ENCODE results near the gene GATA5. TPM values are rescaled to one million over a fixed set of nuclear protein-coding genes. Genes with fewer than 3 reads are reported as not detected.

The GATA5 gene
- total and polyA plus RNA-seq, 4 experiments from 2014 or later = not detected

DNA sequence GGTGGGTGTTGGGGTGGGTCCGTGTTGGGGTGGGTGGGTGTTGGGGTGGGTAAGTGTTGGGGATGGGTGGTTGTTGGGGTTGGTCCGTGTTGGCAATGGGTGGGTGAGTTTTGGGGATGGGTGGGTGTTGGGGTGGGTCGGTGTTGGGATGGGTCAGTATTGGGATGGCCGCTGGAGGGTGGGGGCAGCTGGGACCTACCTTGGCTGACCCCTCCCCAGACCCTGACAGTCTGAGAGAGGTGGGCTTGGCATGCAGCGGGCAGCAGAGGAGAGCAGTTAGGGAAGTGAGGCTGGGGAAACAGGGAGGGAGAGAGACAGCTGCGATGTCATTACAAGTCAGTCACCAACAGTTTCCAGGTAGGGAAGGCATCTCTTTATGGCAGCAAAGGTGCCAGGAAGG, 23.1 kb upstream of the GATA5 start:
- POLR2A ChIA-PET (ENCODE audit: partially characterized antibody) = no interaction called here
- DNase-seq = no peak
- H3K36me3 Mint-ChIP-seq = no peaks in the 10 kb centered on the region

DNA sequence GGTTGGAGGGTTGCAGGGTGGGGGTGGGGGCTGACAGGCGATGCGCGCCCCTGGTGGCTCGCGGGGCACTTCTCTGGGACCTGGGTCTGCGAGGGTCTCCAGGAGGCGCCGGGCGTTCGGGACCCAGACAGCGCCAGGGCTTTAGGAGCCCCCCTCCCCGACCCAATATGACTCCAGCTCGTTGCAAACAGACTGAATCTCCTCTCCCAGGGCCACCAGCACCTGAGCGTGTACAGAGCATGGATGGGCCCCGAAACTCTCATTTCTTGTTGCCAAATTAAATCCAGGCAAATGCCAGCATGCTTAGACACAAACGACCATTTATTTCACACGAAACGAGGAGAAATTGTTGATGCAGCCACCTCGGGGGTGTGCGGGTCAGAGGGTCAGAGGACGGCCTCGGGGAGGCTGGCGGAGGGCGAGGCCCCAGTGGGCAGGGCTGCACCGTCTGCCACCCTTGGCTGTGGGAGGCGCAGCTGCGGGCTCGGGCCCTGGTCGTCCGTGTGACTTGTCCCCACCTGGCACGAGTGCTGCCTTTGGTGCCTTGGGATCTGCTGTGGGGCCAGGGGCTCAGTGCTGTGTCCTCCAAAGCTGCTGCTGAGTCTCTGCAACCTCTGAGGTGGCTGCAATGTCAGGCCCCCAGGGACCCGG, 20.9 kb upstream of the GATA5 start:
- Histone ChIP-seq H3K4me3 (ENCODE audit: low read length in 2 of 2) (no peak overlapping the region), H3K9me3 (ENCODE audit: control insufficient read depth in 1 of 2, low read length in 2 of 2) (no peaks in the 10 kb centered on the region), H3K4me1 (ENCODE audit: insufficient read depth, low read length) (peaks cover 7% of the 10 kb centered on the region), H3K36me3 (ENCODE audit: insufficient read depth, low read length) (no peaks in the 10 kb centered on the region), H3K27ac (ENCODE audit: low read depth, low read length) (no peak overlapping the region), H3K27me3 (ENCODE audit: insufficient read depth, low read length) (no peaks in the 10 kb centered on the region)
- no peak for DNase-seq
- Mint-ChIP-seq H3K36me3 (no peaks in the 10 kb centered on the region), H3K4me1 (peaks cover 8 to 13% (median 11%) of the 10 kb centered on the region in 4 donors), H3K9me3 (peaks cover 0 to 3% (median 0%) of the 10 kb centered on the region in 8 donors), H3K27ac (no peak overlapping the region), H3K4me3 (no peak overlapping the region), H3K27me3 (peaks cover 2 to 4% of the 10 kb centered on the region in 2 donors)
- ChIA-PET CTCF (ENCODE audit: partially characterized antibody) (no interaction called here), POLR2A (ENCODE audit: partially characterized antibody) (no interaction called here)
- intact Hi-C loops (cut with micrococcal nuclease) = loop anchor here (1.0 kb wide), 1 partner anchor 194 kb away; the partner anchor contains the start of gene ADRM1

More for the DNA sequence above, 23.1 kb upstream of the GATA5 start:
- no peaks in the 10 kb centered on the region for H3K9me3 ChIP-seq (ENCODE audit: control insufficient read depth in 1 of 2, low read length in 2 of 2)
- CTCF ChIA-PET (ENCODE audit: partially characterized antibody) = interaction anchor here (0.5 to 1.6 kb wide), 7 partner anchors 17 to 309 kb away, joined by 3 to 17 read pairs (median 4); no protein-coding TSS in a partner anchor
- no peak overlapping the region for H3K4me3 ChIP-seq (ENCODE audit: low read length in 2 of 2)
- H3K4me3 Mint-ChIP-seq = no peak overlapping the region
- peaks cover 14% of the 10 kb centered on the region for H3K4me1 ChIP-seq (ENCODE audit: insufficient read depth, low read length)
- no peaks in the 10 kb centered on the region for H3K27me3 ChIP-seq (ENCODE audit: insufficient read depth, low read length)
- peak overlapping the region in 1 of 7 donors; percentile 23 for H3K27ac Mint-ChIP-seq
- H3K9me3 Mint-ChIP-seq = peaks cover 0 to 3% (median 0%) of the 10 kb centered on the region in 8 donors
- H3K27ac ChIP-seq (ENCODE audit: low read depth, low read length) = no peak overlapping the region
- no peaks in the 10 kb centered on the region for H3K36me3 ChIP-seq (ENCODE audit: insufficient read depth, low read length)
- H3K4me1 Mint-ChIP-seq = peaks cover 11 to 23% (median 15%) of the 10 kb centered on the region in 4 donors
- intact Hi-C loops (cut with micrococcal nuclease) = no loop called here
- peaks cover 0 to 2% of the 10 kb centered on the region in 2 donors for H3K27me3 Mint-ChIP-seq

DNA sequence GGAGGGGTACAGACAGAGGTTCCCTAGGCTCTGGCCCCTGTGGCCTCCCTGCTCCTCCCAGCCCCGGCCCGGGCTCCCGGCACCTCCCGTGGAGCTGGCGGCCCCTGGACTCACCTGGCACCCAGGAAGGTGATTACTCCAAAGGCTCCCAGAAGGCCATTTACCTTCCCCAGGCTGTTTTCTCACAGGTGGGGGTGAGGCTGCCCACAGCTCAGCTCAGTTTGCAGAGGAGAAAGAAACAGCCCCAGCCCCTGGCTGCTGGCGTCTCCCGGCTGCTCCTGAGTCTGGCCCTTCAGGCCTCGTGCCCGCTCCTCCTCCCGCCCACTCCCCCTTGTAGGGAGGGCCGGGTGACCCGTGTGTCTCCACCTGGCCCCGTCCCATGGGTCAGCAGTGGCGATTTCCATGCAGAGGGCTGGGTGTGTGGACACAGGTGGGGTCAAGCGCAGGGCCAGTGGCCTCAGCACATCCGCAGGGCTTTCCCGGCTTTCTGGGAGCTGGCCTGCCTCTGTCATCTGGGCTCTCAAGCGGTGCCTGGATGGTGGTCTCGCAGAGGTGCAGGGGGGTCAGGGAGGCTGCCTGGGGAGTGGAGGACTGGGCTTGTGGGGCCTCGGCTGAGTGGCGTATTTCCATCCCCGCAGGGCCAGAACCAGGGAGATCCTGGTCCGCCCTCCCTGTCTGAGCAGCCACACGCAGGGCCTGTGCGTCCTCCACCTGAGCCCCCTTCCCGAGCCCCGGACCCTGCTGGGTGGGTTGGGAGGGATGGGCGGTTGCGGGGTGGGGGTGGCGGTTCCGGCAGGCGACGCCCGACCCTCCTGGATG, 20.2 kb upstream of the GATA5 start:
- Mint-ChIP-seq H3K27ac (no peak overlapping the region), H3K4me1 (peaks cover 7 to 9% (median 8%) of the 10 kb centered on the region in 4 donors), H3K4me3 (no peak overlapping the region), H3K9me3 (peaks cover 0 to 2% (median 0%) of the 10 kb centered on the region in 8 donors), H3K36me3 (no peaks in the 10 kb centered on the region), H3K27me3 (peaks cover 4 to 6% of the 10 kb centered on the region in 2 donors)
- H3K4me3 ChIP-seq (ENCODE audit: low read length in 2 of 2) = no peak overlapping the region
- H3K27me3 ChIP-seq (ENCODE audit: insufficient read depth, low read length) = no peaks in the 10 kb centered on the region
- CTCF ChIA-PET (ENCODE audit: partially characterized antibody) = no interaction called here
- H3K9me3 ChIP-seq (ENCODE audit: control insufficient read depth in 1 of 2, low read length in 2 of 2) = no peaks in the 10 kb centered on the region
- intact Hi-C loops (cut with micrococcal nuclease) = loop anchor here (1.0 kb wide), 1 partner anchor 194 kb away; the partner anchor contains the start of gene ADRM1
- peaks cover 4% of the 10 kb centered on the region for H3K4me1 ChIP-seq (ENCODE audit: insufficient read depth, low read length)
- H3K27ac ChIP-seq (ENCODE audit: low read depth, low read length) = no peak overlapping the region
- POLR2A ChIA-PET (ENCODE audit: partially characterized antibody) = no interaction called here
- DNase-seq = no peak
- H3K36me3 ChIP-seq (ENCODE audit: insufficient read depth, low read length) = no peaks in the 10 kb centered on the region

DNA sequence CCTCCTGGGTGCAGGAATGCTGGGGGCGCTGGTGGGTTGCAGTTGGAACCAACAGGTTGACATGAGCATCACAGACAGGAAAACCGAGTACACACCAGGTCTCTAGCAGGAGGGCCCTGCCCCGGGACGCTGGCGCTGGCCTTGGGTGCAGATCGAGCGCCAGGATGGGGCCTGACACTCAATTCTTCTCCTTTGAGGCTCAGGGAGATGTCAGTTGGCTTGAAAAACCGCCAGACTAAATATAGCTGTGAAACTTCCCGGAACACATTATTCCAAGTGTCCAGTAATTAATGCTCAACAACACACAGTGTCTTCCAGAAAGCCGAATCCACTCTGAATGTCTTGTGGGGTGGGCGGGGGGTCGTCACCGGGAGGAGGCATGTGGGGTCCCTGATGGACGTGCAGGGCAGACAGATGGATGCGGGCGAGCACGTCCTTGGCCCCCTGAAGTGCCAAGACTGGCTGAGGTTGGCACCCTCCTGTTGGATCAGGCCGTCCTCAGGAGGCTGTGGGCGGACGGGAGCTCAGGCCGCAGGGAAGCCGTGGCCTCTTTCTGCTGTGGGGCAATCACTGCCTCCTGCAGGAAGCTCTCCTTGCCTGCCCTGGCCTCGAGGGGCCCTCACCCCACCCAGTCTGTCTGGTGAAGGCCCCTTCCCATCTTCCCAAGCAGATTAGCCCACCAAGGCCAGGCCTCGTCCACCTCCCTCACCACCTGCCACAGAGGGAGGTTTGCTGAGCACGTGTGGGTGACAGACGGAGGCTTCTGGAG, 19.4 kb upstream of the GATA5 start:
- CTCF ChIA-PET (ENCODE audit: partially characterized antibody) = interaction anchor here (1.3 kb wide), 1 partner anchor 296 kb away, joined by 3 read pairs; no protein-coding TSS in a partner anchor
- POLR2A ChIA-PET (ENCODE audit: partially characterized antibody) = no interaction called here

DNA sequence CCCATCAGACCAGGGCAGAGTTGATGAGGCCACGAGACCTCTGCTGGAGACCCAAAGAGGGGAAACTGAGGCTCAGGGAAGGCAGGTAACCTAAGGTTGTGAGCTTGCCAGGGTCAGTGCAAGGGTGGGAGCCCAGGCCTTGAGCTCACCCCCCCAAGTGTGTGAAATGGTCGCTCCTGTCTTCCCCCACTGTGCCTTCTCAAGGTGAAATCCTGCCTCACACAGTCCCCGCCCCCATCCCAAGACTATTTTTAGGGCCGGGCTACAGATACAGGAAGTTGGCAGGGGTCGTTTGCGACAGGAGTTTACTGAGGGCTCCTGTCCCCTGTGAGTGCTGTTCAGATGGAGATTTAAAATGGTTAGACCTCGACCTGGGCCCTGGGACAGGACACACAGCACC, 18.7 kb upstream of the GATA5 start:
- intact Hi-C loops (cut with micrococcal nuclease) = no loop called here
- DNase-seq = no peak
- Mint-ChIP-seq H3K9me3 (no peaks in the 10 kb centered on the region), H3K4me1 (peaks cover 0 to 1% (median 0%) of the 10 kb centered on the region in 4 donors), H3K27ac (peak overlapping the region in 1 of 7 donors; percentile 23), H3K27me3 (peaks cover 4 to 14% of the 10 kb centered on the region in 2 donors), H3K4me3 (no peak overlapping the region), H3K36me3 (no peaks in the 10 kb centered on the region)
- POLR2A ChIA-PET (ENCODE audit: partially characterized antibody) = no interaction called here
- H3K4me3 ChIP-seq (ENCODE audit: low read length in 2 of 2) = no peak overlapping the region
- no peaks in the 10 kb centered on the region for H3K4me1 ChIP-seq (ENCODE audit: insufficient read depth, low read length)
- H3K27me3 ChIP-seq (ENCODE audit: insufficient read depth, low read length) = no peaks in the 10 kb centered on the region
- no peaks in the 10 kb centered on the region for H3K9me3 ChIP-seq (ENCODE audit: control insufficient read depth in 1 of 2, low read length in 2 of 2)
- H3K36me3 ChIP-seq (ENCODE audit: insufficient read depth, low read length) = no peaks in the 10 kb centered on the region
- CTCF ChIA-PET (ENCODE audit: partially characterized antibody) = interaction anchor here (1.3 kb wide), 1 partner anchor 297 kb away, joined by 3 read pairs; no protein-coding TSS in a partner anchor
- H3K27ac ChIP-seq (ENCODE audit: low read depth, low read length) = no peak overlapping the region

More for the DNA sequence above, 19.4 kb upstream of the GATA5 start:
- H3K4me3 ChIP-seq (ENCODE audit: low read length in 2 of 2) = no peak overlapping the region
- DNase-seq = no peak
- peaks cover under 1% of the 10 kb centered on the region for H3K4me1 ChIP-seq (ENCODE audit: insufficient read depth, low read length)
- no peaks in the 10 kb centered on the region for H3K27me3 ChIP-seq (ENCODE audit: insufficient read depth, low read length)
- Mint-ChIP-seq H3K27me3 (peaks cover 4 to 11% of the 10 kb centered on the region in 2 donors), H3K9me3 (no peaks in the 10 kb centered on the region), H3K36me3 (no peaks in the 10 kb centered on the region), H3K27ac (no peak overlapping the region), H3K4me1 (peaks cover under 1 to 2% (median under 1%) of the 10 kb centered on the region in 4 donors), H3K4me3 (no peak overlapping the region)
- intact Hi-C loops (cut with micrococcal nuclease) = no loop called here
- no peak overlapping the region for H3K27ac ChIP-seq (ENCODE audit: low read depth, low read length)
- H3K36me3 ChIP-seq (ENCODE audit: insufficient read depth, low read length) = no peaks in the 10 kb centered on the region
- no peaks in the 10 kb centered on the region for H3K9me3 ChIP-seq (ENCODE audit: control insufficient read depth in 1 of 2, low read length in 2 of 2)

DNA sequence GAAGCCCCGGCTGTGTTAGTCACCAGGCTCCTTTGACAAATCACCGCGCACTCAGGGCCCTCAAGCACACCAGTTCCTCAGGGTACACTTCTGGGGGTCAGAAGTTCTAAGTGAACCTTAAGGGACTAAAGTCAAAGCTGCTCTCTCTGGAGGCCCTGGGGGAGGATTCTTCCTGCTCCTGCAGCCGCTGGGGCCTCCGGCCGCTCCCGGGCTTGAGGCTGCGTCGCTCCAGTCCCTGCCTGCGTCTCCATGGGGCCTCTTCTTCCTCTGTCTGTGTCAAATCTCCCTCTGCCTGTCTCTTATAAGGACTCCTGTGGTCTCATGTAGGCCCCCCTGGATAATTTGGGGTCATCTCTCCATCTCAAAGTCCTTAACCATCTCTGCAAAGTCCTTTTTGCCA, 18.1 kb upstream of the GATA5 start:
- Histone ChIP-seq H3K27me3 (ENCODE audit: insufficient read depth, low read length) (no peaks in the 10 kb centered on the region), H3K4me3 (ENCODE audit: low read length in 2 of 2) (no peak overlapping the region)
- H3K4me3 Mint-ChIP-seq = no peak overlapping the region

More for the DNA sequence above, 18.1 kb upstream of the GATA5 start:
- ChIA-PET POLR2A (ENCODE audit: partially characterized antibody) (no interaction called here), CTCF (ENCODE audit: partially characterized antibody) (interaction anchor here (1.3 kb wide), 1 partner anchor 297 kb away, joined by 3 read pairs; no protein-coding TSS in a partner anchor)
- intact Hi-C loops (cut with micrococcal nuclease) = no loop called here
- Histone ChIP-seq H3K9me3 (ENCODE audit: control insufficient read depth in 1 of 2, low read length in 2 of 2) (no peaks in the 10 kb centered on the region), H3K36me3 (ENCODE audit: insufficient read depth, low read length) (no peaks in the 10 kb centered on the region), H3K27ac (ENCODE audit: low read depth, low read length) (no peak overlapping the region), H3K4me1 (ENCODE audit: insufficient read depth, low read length) (no peaks in the 10 kb centered on the region)
- Mint-ChIP-seq H3K4me1 (peaks cover 0 to 1% (median 0%) of the 10 kb centered on the region in 4 donors), H3K36me3 (no peaks in the 10 kb centered on the region), H3K9me3 (no peaks in the 10 kb centered on the region), H3K27me3 (peaks cover 4 to 17% of the 10 kb centered on the region in 2 donors), H3K27ac (no peak overlapping the region)
- DNase-seq = no peak
